ENCODE data around the gene DNAJC5. TPM values are rescaled to one million over a fixed set of nuclear protein-coding genes. Genes with fewer than 3 reads are reported as not detected.

DNAJC5 gene
- total and polyA plus RNA-seq, 9 of the 15 experiments (the other 6 are each of a cell fraction or from before 2014, with no cell fraction given): 0.95 to 42.8 (median 23.4) TPM

DNA sequence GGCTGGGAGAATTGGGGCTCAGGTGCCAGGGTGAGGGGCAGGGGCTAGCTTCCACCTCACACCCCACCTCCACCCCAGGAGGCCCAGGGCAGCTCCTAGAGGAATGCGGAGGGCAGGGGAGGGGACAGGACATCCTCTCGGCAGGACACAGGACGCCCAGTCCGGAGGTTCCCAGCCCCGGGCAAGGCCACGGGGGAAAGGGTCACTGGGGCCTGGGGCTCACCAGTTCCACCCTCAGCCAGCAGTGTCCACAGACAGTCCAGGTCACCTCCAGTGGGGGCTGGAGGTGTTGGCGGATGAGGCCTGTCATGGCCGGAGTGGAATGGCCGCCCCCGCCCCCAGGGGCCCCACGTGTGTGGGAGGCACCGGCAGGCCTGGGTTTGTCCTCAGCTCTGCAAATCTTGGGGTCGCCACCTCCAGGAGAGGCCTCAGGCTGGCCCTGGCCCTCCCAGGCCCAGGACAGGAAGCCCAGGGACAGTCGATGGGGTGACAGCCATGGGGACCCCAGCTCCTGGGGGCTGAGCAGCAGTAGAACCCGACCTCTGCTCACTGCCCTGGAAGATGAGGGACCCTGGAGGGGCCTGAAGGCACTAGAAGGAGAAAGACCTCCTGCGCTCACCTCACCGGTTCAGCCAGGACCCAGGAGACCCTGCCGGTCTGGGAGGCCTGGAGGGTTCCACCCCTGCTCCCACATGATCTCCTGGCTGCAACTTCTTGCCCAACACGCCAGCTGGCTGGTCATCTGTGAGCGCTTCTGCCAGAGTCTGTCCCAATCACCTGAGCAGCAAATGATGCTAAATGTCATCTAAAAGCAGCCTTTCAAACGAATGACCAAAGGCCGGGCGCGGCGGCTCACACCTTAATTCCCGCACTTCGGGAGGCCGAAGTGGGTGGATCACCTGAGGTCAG lies 46.7 kb upstream of the DNAJC5 start (continued):
- TF ChIP-seq, protein P1, sequence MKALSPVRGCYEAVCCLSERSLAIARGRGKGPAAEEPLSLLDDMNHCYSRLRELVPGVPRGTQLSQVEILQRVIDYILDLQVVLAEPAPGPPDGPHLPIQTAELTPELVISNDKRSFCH (CRISPR knock-in tag; IDR thresholded peaks at IDR 0.05): no peak
- TF ChIP-seq, protein P1 (tag; IDR thresholded peaks at IDR 0.05): peak; percentile 72; the same call in 1 of the 2 replicates
- TF ChIP-seq JUN (IDR thresholded peaks at IDR 0.05; ENCODE audit: borderline replicate concordance, low read depth, low read length): no peak
- no peak for TF ChIP-seq JUN (CRISPR knock-in tag; IDR thresholded peaks at IDR 0.05; ENCODE audit: borderline replicate concordance)
- no peak for TF ChIP-seq BRF2 (IDR thresholded peaks at IDR 0.05; ENCODE audit: borderline replicate concordance, insufficient read depth, insufficient read length)
- TF ChIP-seq HMG20A (CRISPR knock-in tag; conservative IDR thresholded peaks at IDR 0.05): no peak
- peak; percentile 46; the same call in 1 of the 2 replicates for TF ChIP-seq REST (IDR thresholded peaks at IDR 0.05; ENCODE audit: borderline replicate concordance)
- no peak for TF ChIP-seq REST (CRISPR knock-in tag; IDR thresholded peaks at IDR 0.05; ENCODE audit: low read depth)
- peak; percentile 55 for TF ChIP-seq MEIS2 (IDR thresholded peaks at IDR 0.05; ENCODE audit: partially characterized antibody)
- TF ChIP-seq ZNF639 (CRISPR knock-in tag; conservative IDR thresholded peaks at IDR 0.05 in 1 of 2, IDR thresholded peaks at IDR 0.05 in 1 of 2): 0 out of 4 replicates have a peak, but pooled peaks of 1 of the 2 experiments have one; percentile 47
- 0 out of 2 replicates have a peak, but pooled peaks have one; percentile 39 for TF ChIP-seq SP1 (CRISPR knock-in tag; IDR thresholded peaks at IDR 0.05)
- TF ChIP-seq ZNF384 (IDR thresholded peaks at IDR 0.05; ENCODE audit: low read depth, low read length): no peak
- peak; percentile 53; the same call in 1 of the 2 replicates for TF ChIP-seq ZBTB7A (IDR thresholded peaks at IDR 0.05; ENCODE audit: borderline replicate concordance, control insufficient read depth, low read depth, low read length)
- TF ChIP-seq GABPB2 (CRISPR knock-in tag; conservative IDR thresholded peaks at IDR 0.05): no peak
- no peak for TF ChIP-seq NFYB (IDR thresholded peaks at IDR 0.05; ENCODE audit: extremely low read depth, insufficient read length)
